WTC11 (cell line): ENCODE data around the gene TRIP13. TPM values are rescaled to one million over a fixed set of nuclear protein-coding genes. Genes with fewer than 3 reads are reported as not detected.

Experiments
- ATAC-seq: fragments of 200-7000 bp; cut with Tn5 transposase; 2 replicates; pipeline ENCODE4 v1.10.0; 2021; ENCODE audit warnings: mild to moderate bottlenecking, moderate library complexity
- CTCF ChIA-PET: fragments of 300-600 bp; sonication (Branson Sonifier 250); formaldehyde crosslinking; loops from one replicate; lab custom pipeline; 2021; ENCODE audit warnings: antibody characterized with exemption; lab: Charles Lee
- POLR2A ChIA-PET: fragments of 350-600 bp; sonication (Branson Sonifier 250); formaldehyde crosslinking; loops from one replicate; lab custom pipeline; 2021; ENCODE audit warnings: antibody characterized with exemption; lab: Charles Lee
- DNase-seq: peaks from one replicate; pipeline ENCODE4 v3.0.0; 2021; ENCODE audit warnings: low spot score
- H3K27ac Mint-ChIP-seq: 2 replicates; pipeline ENCODE4 v1.8.0; 2021; ENCODE audit warnings: mixed read lengths
- H3K27me3 Mint-ChIP-seq: 2 replicates; pipeline ENCODE4 v1.8.0; 2021; ENCODE audit warnings: low read depth, mild to moderate bottlenecking, moderate library complexity, mixed read lengths
- H3K36me3 Mint-ChIP-seq: 2 replicates; pipeline ENCODE4 v1.8.0; 2021; ENCODE audit warnings: mixed read lengths
- H3K4me1 Mint-ChIP-seq: 2 replicates; pipeline ENCODE4 v1.8.0; 2022; ENCODE audit warnings: mixed read lengths
- H3K4me3 Mint-ChIP-seq: 2 replicates; pipeline ENCODE4 v1.8.0; 2021; ENCODE audit warnings: mild to moderate bottlenecking, moderate library complexity, mixed read lengths
- H3K9me3 Mint-ChIP-seq: 2 replicates; pipeline ENCODE4 v1.8.0; 2021; ENCODE audit warnings: mixed read lengths
- CREM ChIP-seq: sonication (generic); formaldehyde crosslinking; IDR thresholded peaks from 2 replicates; pipeline ENCODE4 v1.8.1; 2022; ENCODE audit warnings: mild to moderate bottlenecking, missing genetic modification reagents, moderate library complexity
- GABPB1 ChIP-seq: sonication (generic); formaldehyde crosslinking; IDR thresholded peaks from 2 replicates; pipeline ENCODE4 v1.8.1; 2023; ENCODE audit warnings: mild to moderate bottlenecking, missing genetic modification reagents
- KAT7 ChIP-seq: sonication (generic); formaldehyde crosslinking; IDR thresholded peaks from 2 replicates; pipeline ENCODE4 v1.8.1; 2023; ENCODE audit warnings: missing genetic modification reagents, mild to moderate bottlenecking, borderline replicate concordance
- MYBL2 ChIP-seq: sonication (generic); formaldehyde crosslinking; IDR thresholded peaks from 2 replicates; pipeline ENCODE4 v1.8.1; 2023; ENCODE audit warnings: mild to moderate bottlenecking, moderate library complexity, missing genetic modification reagents
- NR1H2 ChIP-seq: sonication (generic); formaldehyde crosslinking; IDR thresholded peaks from 2 replicates; pipeline ENCODE4 v1.9.0; 2021; ENCODE audit warnings: mild to moderate bottlenecking, moderate library complexity, missing genetic modification reagents
- TEAD4 ChIP-seq: sonication (generic); formaldehyde crosslinking; IDR thresholded peaks from 2 replicates; pipeline ENCODE4 v1.8.0; 2022; ENCODE audit warnings: mild to moderate bottlenecking, missing genetic modification reagents
- ZNF121 ChIP-seq: sonication (generic); formaldehyde crosslinking; IDR thresholded peaks from 2 replicates; pipeline ENCODE4 v1.8.0; 2023; ENCODE audit warnings: missing genetic modification reagents
- ZNF263 ChIP-seq: sonication (generic); formaldehyde crosslinking; IDR thresholded peaks from 2 replicates; pipeline ENCODE4 v1.8.1; 2022; ENCODE audit warnings: low read depth, mild to moderate bottlenecking, moderate library complexity, missing genetic modification reagents
- total RNA-seq: library from RNA; stranded (reverse); gene quantifications from 3 replicates; pipeline ENCODE4 v1.2.3, GENCODE V29; 2021
- TF ChIP-seq, protein P1 (sequence below): sonication (generic); formaldehyde crosslinking; IDR thresholded peaks from 2 replicates; pipeline ENCODE4 v1.8.0; 2023; ENCODE audit warnings: missing genetic modification reagents
- TF ChIP-seq, protein P2 (sequence below): sonication (generic); formaldehyde crosslinking; conservative IDR thresholded peaks from 2 replicates; pipeline ENCODE4 v1.8.1; 2022; ENCODE audit warnings: mild to moderate bottlenecking, missing genetic modification reagents
- TF ChIP-seq, protein P3 (sequence below): sonication (generic); formaldehyde crosslinking; IDR thresholded peaks from 2 replicates; pipeline ENCODE4 v1.8.1; 2022; ENCODE audit warnings: low read depth, missing genetic modification reagents, borderline replicate concordance
- TF ChIP-seq, protein P4 (sequence below): sonication (generic); formaldehyde crosslinking; IDR thresholded peaks from 2 replicates; pipeline ENCODE4 v1.8.0; 2022; ENCODE audit warnings: mild to moderate bottlenecking, missing genetic modification reagents
- TF ChIP-seq, protein P5 (sequence below): sonication (generic); formaldehyde crosslinking; IDR thresholded peaks from 2 replicates; pipeline ENCODE4 v1.8.0; 2023; ENCODE audit warnings: mild to moderate bottlenecking, missing genetic modification reagents
- TF ChIP-seq, protein P6 (sequence below): fragments of 250-450 bp; sonication (Bioruptor Pico); IDR thresholded peaks from 2 replicates; pipeline ENCODE4 v1.9.0; 2021; ENCODE audit warnings: moderate library complexity, mild to moderate bottlenecking, inconsistent platforms, borderline replicate concordance
- TF ChIP-seq, protein P7 (sequence below): sonication (generic); formaldehyde crosslinking; IDR thresholded peaks from 2 replicates; pipeline ENCODE4 v1.8.1; 2022; ENCODE audit warnings: low read depth, mild to moderate bottlenecking, moderate library complexity, missing genetic modification reagents, borderline replicate concordance

Gene TRIP13
- total RNA-seq, 1 experiment from 2014 or later, result 33.7 TPM

DNA sequence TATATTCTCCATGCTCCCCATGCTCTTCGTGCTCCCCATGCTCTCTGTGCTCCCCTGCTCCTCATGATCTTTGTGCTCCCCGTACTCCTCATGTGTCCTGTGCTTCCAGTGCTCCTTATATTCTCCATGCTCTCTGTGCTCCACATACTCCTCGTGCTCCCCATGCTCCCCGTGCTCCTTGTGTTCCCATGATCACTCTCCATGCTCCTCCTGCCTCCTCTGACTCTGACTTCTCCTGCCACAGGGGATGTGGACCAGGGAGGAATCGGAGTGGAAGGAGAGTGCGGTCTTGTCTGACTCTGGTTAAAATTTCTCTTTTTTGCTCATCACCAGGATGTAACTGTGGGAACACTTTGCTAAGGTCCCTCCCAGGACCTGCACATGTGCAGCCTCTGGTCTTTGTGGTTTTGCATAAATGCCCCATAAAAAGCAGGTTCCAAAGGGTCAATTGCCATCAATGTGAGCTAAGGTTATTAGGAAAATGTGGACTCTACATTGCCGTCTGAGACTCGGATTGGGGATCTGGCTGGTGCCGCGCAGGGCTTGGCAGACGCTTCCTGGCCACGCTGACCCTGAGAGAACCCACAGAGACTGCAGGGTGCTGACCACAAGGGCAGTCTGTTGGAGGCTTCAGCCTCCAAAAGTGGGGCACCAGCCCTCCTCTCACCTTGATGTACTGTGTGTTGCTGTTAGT, 52.5 kb downstream of the TRIP13 start (continued):
- TF ChIP-seq, protein P1, sequence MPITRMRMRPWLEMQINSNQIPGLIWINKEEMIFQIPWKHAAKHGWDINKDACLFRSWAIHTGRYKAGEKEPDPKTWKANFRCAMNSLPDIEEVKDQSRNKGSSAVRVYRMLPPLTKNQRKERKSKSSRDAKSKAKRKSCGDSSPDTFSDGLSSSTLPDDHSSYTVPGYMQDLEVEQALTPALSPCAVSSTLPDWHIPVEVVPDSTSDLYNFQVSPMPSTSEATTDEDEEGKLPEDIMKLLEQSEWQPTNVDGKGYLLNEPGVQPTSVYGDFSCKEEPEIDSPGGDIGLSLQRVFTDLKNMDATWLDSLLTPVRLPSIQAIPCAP (CRISPR knock-in tag), result no peak
- TF ChIP-seq ZNF121 (CRISPR knock-in tag) (no peak), ZNF263 (CRISPR knock-in tag) (peak; percentile 79)

DNA sequence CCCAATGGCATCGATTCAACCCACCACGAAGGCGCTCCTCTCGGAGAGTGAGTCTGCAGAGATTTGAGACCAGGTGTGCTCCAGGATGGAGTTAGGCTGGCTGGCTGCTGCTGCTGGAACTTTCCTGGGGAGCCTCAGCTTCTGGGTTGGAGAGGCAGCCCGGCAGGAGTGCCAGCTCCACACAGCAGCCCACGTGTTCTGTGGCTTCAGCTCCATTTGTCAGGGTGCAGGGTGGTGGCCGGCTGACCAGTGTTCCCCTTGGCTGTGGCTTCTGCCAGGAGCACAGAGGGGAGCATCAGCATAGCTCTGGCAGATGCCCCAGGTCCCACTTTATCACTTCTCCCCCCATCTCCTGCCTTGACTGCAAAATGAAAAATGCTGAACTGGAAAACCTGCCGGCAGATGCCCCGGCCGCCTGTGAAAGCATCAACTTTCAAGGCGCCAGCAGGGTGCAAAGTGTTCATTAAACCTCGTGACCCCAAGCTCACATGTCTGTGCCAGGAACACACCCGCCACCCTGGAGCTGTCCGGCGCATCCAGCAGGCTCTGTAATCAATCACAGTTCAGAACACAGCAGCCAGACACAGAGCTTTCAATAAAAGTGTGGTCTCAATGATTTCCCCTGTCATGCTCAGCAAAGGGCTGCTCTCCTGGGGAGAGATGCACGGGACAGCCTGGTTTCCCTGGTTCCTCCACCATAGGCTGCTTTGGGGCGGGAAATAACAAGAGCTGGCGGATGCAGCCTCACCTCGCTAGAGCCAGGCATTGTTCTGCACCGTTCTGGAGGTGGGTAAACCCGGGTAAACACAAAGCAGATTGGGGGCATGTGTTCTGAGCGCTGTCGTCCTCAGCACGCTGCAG, 53.2 kb downstream of the TRIP13 start:
- TF ChIP-seq GABPB1 (CRISPR knock-in tag) (no peak), CREM (CRISPR knock-in tag) (0 out of 2 replicates have a peak, but pooled peaks have one; percentile 28)
- ATAC-seq, result peak; percentile 47
- Mint-ChIP-seq H3K27ac (no peak overlapping the region), H3K4me1 (peaks cover 3% of the 10 kb centered on the region; the same call in 1 of the 2 replicates), H3K9me3 (peaks cover 6% of the 10 kb centered on the region; the same call in 1 of the 2 replicates), H3K27me3 (peaks cover 4% of the 10 kb centered on the region; the same call in 1 of the 2 replicates), H3K36me3 (no peaks in the 10 kb centered on the region), H3K4me3 (no peak overlapping the region)
- ChIA-PET CTCF (interaction anchor here (1.0 to 2.1 kb wide), 7 partner anchors 11 to 222 kb away, joined by 3 to 12 read pairs (median 6); no protein-coding TSS in a partner anchor), POLR2A (no interaction called here)
- DNase-seq, result no peak

DNA sequence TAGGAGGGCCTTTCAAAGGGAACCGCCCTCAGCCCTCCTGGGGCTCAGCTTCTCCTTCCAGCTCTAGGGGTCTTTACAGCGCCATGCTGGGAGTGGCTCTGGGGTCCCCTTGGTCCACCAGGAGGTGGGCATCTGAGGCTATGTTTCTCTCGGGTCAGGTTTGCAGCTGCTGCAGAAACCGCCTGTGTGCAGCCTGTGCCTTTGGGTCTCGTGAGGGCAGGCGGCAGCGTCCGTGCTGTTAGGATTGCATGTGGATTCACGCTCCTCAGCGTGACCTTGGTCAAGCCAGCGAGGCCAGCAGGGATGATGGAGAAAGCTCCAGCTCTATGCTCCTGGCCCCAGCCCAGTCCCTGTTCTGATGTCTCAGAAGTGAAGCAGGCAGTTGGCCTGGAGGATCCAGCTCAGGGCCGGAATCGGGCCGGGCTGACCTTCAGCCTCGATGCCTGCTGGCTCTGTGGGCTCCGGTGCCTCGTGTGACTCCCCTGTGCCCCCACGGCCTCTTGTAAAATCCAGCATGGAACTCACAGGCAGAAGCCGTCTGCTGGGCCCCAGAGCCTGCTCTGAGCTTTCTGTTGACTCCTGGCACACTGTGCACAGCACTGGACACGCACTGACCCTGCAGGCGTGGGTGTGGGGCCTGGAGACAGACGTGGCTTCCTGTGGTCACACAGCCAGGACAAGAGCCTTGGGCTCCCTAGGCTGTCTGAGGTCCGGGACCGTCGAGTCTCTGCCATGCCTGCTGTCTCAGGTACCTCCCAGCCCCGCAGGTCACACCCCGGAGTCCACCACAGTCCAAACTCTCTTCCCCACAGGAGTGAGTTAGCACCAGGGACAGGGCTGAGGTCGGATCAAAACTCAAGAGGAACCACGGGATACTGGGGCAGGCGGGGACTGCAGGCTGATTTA, 54.3 kb downstream of the TRIP13 start:
- Mint-ChIP-seq H3K4me1 (peaks cover 3% of the 10 kb centered on the region; the same call in 1 of the 2 replicates), H3K4me3 (no peak overlapping the region), H3K36me3 (no peaks in the 10 kb centered on the region), H3K9me3 (no peaks in the 10 kb centered on the region), H3K27me3 (peaks cover 4% of the 10 kb centered on the region; the same call in 1 of the 2 replicates), H3K27ac (no peak overlapping the region)
- TF ChIP-seq NR1H2 (CRISPR knock-in tag), result no peak
- no peak for TF ChIP-seq MYBL2 (CRISPR knock-in tag)
- TF ChIP-seq, protein P2, sequence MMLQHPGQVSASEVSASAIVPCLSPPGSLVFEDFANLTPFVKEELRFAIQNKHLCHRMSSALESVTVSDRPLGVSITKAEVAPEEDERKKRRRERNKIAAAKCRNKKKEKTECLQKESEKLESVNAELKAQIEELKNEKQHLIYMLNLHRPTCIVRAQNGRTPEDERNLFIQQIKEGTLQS (CRISPR knock-in tag), result no peak
- TF ChIP-seq, protein P3, sequence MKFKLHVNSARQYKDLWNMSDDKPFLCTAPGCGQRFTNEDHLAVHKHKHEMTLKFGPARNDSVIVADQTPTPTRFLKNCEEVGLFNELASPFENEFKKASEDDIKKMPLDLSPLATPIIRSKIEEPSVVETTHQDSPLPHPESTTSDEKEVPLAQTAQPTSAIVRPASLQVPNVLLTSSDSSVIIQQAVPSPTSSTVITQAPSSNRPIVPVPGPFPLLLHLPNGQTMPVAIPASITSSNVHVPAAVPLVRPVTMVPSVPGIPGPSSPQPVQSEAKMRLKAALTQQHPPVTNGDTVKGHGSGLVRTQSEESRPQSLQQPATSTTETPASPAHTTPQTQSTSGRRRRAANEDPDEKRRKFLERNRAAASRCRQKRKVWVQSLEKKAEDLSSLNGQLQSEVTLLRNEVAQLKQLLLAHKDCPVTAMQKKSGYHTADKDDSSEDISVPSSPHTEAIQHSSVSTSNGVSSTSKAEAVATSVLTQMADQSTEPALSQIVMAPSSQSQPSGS (CRISPR knock-in tag), result no peak
- TF ChIP-seq TEAD4 (CRISPR knock-in tag), result no peak
- TF ChIP-seq, protein P1 (CRISPR knock-in tag), result no peak
- no peak for TF ChIP-seq KAT7 (CRISPR knock-in tag)
- TF ChIP-seq, protein P4, sequence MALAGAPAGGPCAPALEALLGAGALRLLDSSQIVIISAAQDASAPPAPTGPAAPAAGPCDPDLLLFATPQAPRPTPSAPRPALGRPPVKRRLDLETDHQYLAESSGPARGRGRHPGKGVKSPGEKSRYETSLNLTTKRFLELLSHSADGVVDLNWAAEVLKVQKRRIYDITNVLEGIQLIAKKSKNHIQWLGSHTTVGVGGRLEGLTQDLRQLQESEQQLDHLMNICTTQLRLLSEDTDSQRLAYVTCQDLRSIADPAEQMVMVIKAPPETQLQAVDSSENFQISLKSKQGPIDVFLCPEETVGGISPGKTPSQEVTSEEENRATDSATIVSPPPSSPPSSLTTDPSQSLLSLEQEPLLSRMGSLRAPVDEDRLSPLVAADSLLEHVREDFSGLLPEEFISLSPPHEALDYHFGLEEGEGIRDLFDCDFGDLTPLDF (CRISPR knock-in tag), result no peak
- TF ChIP-seq, protein P5, sequence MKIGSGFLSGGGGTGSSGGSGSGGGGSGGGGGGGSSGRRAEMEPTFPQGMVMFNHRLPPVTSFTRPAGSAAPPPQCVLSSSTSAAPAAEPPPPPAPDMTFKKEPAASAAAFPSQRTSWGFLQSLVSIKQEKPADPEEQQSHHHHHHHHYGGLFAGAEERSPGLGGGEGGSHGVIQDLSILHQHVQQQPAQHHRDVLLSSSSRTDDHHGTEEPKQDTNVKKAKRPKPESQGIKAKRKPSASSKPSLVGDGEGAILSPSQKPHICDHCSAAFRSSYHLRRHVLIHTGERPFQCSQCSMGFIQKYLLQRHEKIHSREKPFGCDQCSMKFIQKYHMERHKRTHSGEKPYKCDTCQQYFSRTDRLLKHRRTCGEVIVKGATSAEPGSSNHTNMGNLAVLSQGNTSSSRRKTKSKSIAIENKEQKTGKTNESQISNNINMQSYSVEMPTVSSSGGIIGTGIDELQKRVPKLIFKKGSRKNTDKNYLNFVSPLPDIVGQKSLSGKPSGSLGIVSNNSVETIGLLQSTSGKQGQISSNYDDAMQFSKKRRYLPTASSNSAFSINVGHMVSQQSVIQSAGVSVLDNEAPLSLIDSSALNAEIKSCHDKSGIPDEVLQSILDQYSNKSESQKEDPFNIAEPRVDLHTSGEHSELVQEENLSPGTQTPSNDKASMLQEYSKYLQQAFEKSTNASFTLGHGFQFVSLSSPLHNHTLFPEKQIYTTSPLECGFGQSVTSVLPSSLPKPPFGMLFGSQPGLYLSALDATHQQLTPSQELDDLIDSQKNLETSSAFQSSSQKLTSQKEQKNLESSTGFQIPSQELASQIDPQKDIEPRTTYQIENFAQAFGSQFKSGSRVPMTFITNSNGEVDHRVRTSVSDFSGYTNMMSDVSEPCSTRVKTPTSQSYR, result no peak
- TF ChIP-seq, protein P6, sequence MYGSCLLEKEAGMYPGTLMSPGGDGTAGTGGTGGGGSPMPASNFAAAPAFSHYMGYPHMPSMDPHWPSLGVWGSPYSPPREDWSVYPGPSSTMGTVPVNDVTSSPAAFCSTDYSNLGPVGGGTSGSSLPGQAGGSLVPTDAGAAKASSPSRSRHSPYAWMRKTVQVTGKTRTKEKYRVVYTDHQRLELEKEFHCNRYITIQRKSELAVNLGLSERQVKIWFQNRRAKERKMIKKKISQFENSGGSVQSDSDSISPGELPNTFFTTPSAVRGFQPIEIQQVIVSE (CRISPR knock-in tag), result no peak
- TF ChIP-seq, protein P7, sequence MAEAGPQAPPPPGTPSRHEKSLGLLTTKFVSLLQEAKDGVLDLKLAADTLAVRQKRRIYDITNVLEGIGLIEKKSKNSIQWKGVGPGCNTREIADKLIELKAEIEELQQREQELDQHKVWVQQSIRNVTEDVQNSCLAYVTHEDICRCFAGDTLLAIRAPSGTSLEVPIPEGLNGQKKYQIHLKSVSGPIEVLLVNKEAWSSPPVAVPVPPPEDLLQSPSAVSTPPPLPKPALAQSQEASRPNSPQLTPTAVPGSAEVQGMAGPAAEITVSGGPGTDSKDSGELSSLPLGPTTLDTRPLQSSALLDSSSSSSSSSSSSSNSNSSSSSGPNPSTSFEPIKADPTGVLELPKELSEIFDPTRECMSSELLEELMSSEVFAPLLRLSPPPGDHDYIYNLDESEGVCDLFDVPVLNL (CRISPR knock-in tag), result no peak
- ChIA-PET CTCF (interaction anchor here (0.6 to 2.3 kb wide), 8 partner anchors 12 to 533 kb away, joined by 3 to 12 read pairs (median 6); no protein-coding TSS in a partner anchor), POLR2A (no interaction called here)
- DNase-seq (no peak), ATAC-seq (no peak)
